Breast epithelium (tissue), 4 donors: ENCODE data around the gene TMEM54. TPM values are rescaled to one million over a fixed set of nuclear protein-coding genes. Genes with fewer than 3 reads are reported as not detected.
A peak's percentile ranks its signal among the peaks of the same experiment; 100 is the strongest.

ENCODE experiments used
- DNase-seq, 2 donors: peaks; one replicate each; pipeline ENCODE4 v3.0.0-alpha.2; 2019; ENCODE audit warnings: low spot score in 2 of 2
- H3K27ac ChIP-seq, 2 donors: fragments of 200-600 bp; sonication (generic) in 1 of 2; one replicate each; pipeline ENCODE4 v1.5.1; 2016 to 2019; ENCODE audit warnings: mild to moderate bottlenecking in 1 of 2
- H3K27me3 ChIP-seq, 2 donors: fragments of 200-600 bp; sonication (generic) in 1 of 2; one replicate each; pipeline versions ENCODE4 v1.5.1 to v1.6.0; 2017 to 2019; ENCODE audit warnings: control low read depth in 1 of 2, mild to moderate bottlenecking in 1 of 2
- H3K36me3 ChIP-seq: fragments of 200-600 bp; one replicate; pipeline ENCODE4 v1.5.1; 2019
- H3K4me1 ChIP-seq, 2 donors: fragments of 200-600 bp; sonication (generic); one replicate each; pipeline ENCODE4 v1.5.1; 2016 to 2019; ENCODE audit warnings: control low read depth in 1 of 2
- H3K4me3 ChIP-seq, 3 donors: fragments of 200-600 bp; sonication (generic); 1 replicate in 2 of 3; 2 replicates in 1 of 3; pipeline ENCODE4 v1.5.1; 2016 to 2019; ENCODE audit warnings: mild to moderate bottlenecking in 3 of 3, moderate library complexity in 2 of 3
- H3K9me3 ChIP-seq, 2 donors: fragments of 200-600 bp; sonication (generic) in 1 of 2; one replicate each; pipeline ENCODE4 v1.5.1; 2016 to 2019; ENCODE audit warnings: control low read depth in 1 of 2
- POLR2A ChIP-seq: fragments of 450-650 bp; IDR thresholded peaks from one replicate; pipeline ENCODE4 v1.6.1; 2016; ENCODE audit warnings: antibody characterized with exemption, mild to moderate bottlenecking, moderate library complexity
- POLR2AphosphoS5 ChIP-seq, 3 donors: sonication (generic); formaldehyde crosslinking; IDR thresholded peaks; one replicate each; pipeline ENCODE4 v1.6.1; 2017; ENCODE audit warnings: antibody characterized with exemption in 3 of 3
- intact Hi-C: fragments of 100-400 bp; cut with DNase I; formaldehyde crosslinking; loops from one replicate; pipeline ENCODE4 v1.15.1; 2023; ENCODE audit warnings: low total_unique reads
- total RNA-seq, 3 donors: library from RNA; depleted of rRNA; stranded (reverse); fragments of >200 nt; gene quantifications; one replicate each; pipeline ENCODE4 v1.1.0, GENCODE V29; 2016
- TF ChIP-seq, protein P1 (sequence below), 3 donors: fragments of 450-650 bp; IDR thresholded peaks; one replicate each; pipeline ENCODE4 v1.5.1; 2016 to 2017; ENCODE audit warnings: antibody characterized with exemption in 3 of 3, mild to moderate bottlenecking in 3 of 3, moderate library complexity in 3 of 3

Gene TMEM54
- total RNA-seq, 3 donors from 2014 or later: 26.9 to 109 (median 94.8) TPM

GRCh38 chr1:32947669-32948389 lies 46.6 kb upstream of the TMEM54 start:
- Histone ChIP-seq H3K4me1 (no peaks in the 10 kb centered on the region), H3K36me3 (no peaks in the 10 kb centered on the region), H3K9me3 (no peaks in the 10 kb centered on the region), H3K27me3 (no peaks in the 10 kb centered on the region), H3K27ac (no peak overlapping the region), H3K4me3 (no peak overlapping the region)
- no peak for DNase-seq
- intact Hi-C loops: no loop called here
- TF ChIP-seq, protein P1, sequence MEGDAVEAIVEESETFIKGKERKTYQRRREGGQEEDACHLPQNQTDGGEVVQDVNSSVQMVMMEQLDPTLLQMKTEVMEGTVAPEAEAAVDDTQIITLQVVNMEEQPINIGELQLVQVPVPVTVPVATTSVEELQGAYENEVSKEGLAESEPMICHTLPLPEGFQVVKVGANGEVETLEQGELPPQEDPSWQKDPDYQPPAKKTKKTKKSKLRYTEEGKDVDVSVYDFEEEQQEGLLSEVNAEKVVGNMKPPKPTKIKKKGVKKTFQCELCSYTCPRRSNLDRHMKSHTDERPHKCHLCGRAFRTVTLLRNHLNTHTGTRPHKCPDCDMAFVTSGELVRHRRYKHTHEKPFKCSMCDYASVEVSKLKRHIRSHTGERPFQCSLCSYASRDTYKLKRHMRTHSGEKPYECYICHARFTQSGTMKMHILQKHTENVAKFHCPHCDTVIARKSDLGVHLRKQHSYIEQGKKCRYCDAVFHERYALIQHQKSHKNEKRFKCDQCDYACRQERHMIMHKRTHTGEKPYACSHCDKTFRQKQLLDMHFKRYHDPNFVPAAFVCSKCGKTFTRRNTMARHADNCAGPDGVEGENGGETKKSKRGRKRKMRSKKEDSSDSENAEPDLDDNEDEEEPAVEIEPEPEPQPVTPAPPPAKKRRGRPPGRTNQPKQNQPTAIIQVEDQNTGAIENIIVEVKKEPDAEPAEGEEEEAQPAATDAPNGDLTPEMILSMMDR (IDR thresholded peaks at IDR 0.05): no peak
- TF ChIP-seq POLR2AphosphoS5 (IDR thresholded peaks at IDR 0.05): no peak
- no peak for TF ChIP-seq POLR2A

GRCh38 chr1:32946413-32946812 lies 45.2 kb upstream of the TMEM54 start:
- Histone ChIP-seq H3K36me3 (peaks cover 4% of the 10 kb centered on the region), H3K27me3 (no peaks in the 10 kb centered on the region), H3K27ac (no peak overlapping the region), H3K4me1 (no peaks in the 10 kb centered on the region), H3K9me3 (no peaks in the 10 kb centered on the region), H3K4me3 (no peak overlapping the region)
- TF ChIP-seq POLR2A (no peak), POLR2AphosphoS5 (IDR thresholded peaks at IDR 0.05) (no peak)
- TF ChIP-seq, protein P1 (IDR thresholded peaks at IDR 0.05): no peak
- intact Hi-C loops: no loop called here
- DNase-seq: no peak

DNA sequence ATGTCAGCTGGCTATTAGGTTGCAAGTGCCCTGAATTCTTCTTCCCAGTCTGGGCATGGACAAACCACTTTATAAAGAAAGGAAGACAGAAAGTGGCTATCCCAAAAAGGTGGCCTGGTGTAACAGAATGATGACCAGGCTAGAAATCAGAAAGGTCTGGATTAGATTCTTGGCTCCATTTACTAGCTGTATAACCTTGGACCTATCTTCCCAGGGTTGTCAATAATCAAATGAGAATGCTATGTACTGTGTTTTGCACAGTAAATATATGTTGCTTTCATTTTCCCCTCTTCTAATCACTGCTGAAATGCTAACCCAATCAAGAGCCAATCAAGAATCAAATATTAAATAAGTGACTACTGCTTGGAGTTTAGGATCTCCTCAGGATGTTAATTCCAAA lies 43.0 kb upstream of the TMEM54 start:
- TF ChIP-seq POLR2AphosphoS5 (IDR thresholded peaks at IDR 0.05) (no peak), POLR2A (no peak)
- TF ChIP-seq, protein P1 (IDR thresholded peaks at IDR 0.05): no peak
- no peak overlapping the region for H3K27ac ChIP-seq
- no peaks in the 10 kb centered on the region for H3K9me3 ChIP-seq
- H3K4me3 ChIP-seq: no peak overlapping the region
- no peaks in the 10 kb centered on the region for H3K27me3 ChIP-seq
- H3K4me1 ChIP-seq: no peaks in the 10 kb centered on the region
- peaks cover 4% of the 10 kb centered on the region for H3K36me3 ChIP-seq
- DNase-seq: no peak
- intact Hi-C loops: no loop called here

DNA sequence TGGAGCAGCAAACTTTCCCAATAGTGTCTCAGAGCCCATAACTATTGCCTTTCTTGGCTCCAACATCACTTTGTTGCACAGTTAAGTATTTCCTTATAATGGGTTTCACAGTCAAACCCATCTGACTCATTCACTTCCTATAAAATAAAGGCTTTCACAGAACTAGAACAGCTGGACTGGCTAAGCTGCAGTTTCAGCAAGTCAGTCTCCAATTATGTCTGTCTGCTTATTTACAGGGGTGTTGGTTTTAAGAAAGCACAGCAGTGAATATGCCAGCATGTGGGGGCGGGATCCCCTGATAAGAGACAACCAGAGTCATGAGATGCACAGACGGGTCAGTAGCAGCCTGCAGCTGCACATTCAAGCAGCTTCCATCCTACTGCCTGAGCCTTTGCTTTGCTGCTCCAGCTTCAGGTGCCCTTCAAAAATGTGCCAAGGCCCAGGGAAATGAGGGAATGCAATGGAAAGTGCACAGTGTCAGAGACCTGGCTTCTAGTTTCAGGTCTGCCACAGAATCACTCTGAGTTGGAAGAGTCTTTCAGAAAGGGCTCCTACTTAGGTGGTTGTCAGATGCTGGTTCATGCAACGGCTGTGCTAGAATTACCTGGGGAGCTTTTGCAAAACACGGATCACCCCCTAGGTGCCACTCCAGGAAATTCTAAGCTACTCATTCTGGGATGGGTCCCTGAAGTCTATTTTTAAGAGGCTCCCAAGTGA lies 38.6 kb upstream of the TMEM54 start:
- no peak for DNase-seq
- no peaks in the 10 kb centered on the region for H3K4me1 ChIP-seq
- H3K9me3 ChIP-seq: no peaks in the 10 kb centered on the region
- TF ChIP-seq POLR2A (no peak), POLR2AphosphoS5 (IDR thresholded peaks at IDR 0.05) (no peak)
- TF ChIP-seq, protein P1 (IDR thresholded peaks at IDR 0.05): no peak
- H3K4me3 ChIP-seq: no peak overlapping the region
- no peaks in the 10 kb centered on the region for H3K27me3 ChIP-seq
- H3K27ac ChIP-seq: peak overlapping the region in 1 of 2 donors; percentile 46
- peaks cover 4% of the 10 kb centered on the region for H3K36me3 ChIP-seq
- intact Hi-C loops: loop anchor here (10.0 kb wide), 1 partner anchor 155 kb away; no protein-coding TSS in a partner anchor

- TF ChIP-seq POLR2A: no peak
- TF ChIP-seq, protein P1 (IDR thresholded peaks at IDR 0.05): no peak
- no peak for TF ChIP-seq POLR2AphosphoS5 (IDR thresholded peaks at IDR 0.05)
- intact Hi-C loops: loop anchor here (10.0 kb wide), 1 partner anchor 158 kb away; no protein-coding TSS in a partner anchor
- Histone ChIP-seq H3K27ac (no peak overlapping the region), H3K4me3 (no peak overlapping the region), H3K9me3 (no peaks in the 10 kb centered on the region), H3K4me1 (peaks cover 0 to 5% of the 10 kb centered on the region in 2 donors), H3K27me3 (no peaks in the 10 kb centered on the region), H3K36me3 (peaks cover 1% of the 10 kb centered on the region)
- DNase-seq: no peak
Measured at GRCh38 chr1:32937061-32937460, 35.9 kb upstream of the TMEM54 start.
